Keratinocyte (primary cell): ENCODE results near the gene SLC8A1.

Experiments used
- EZH2 ChIP-seq: IDR thresholded peaks from one replicate; pipeline ENCODE4 v1.6.1; 2012; ENCODE audit warnings: inconsistent platforms, mild to moderate bottlenecking, low read length, moderate library complexity
- TF ChIP-seq, protein P1 (sequence below), 3 experiments: IDR thresholded peaks in 1 of 3; conservative IDR thresholded peaks in 1 of 3; optimal IDR thresholded peaks in 1 of 3; 2 replicates in 2 of 3; 3 replicates in 1 of 3; pipeline versions ENCODE3 to v1.5.1; 2011; ENCODE audit warnings: low read length in 3 of 3, mild to moderate bottlenecking in 3 of 3, moderate library complexity in 2 of 3, control low read depth in 1 of 3, inconsistent platforms in 1 of 3; ENCODE audit not compliant: insufficient read depth in 2 of 3; ENCODE audit errors: extremely low read depth in 1 of 3

- TF ChIP-seq, protein P1, sequence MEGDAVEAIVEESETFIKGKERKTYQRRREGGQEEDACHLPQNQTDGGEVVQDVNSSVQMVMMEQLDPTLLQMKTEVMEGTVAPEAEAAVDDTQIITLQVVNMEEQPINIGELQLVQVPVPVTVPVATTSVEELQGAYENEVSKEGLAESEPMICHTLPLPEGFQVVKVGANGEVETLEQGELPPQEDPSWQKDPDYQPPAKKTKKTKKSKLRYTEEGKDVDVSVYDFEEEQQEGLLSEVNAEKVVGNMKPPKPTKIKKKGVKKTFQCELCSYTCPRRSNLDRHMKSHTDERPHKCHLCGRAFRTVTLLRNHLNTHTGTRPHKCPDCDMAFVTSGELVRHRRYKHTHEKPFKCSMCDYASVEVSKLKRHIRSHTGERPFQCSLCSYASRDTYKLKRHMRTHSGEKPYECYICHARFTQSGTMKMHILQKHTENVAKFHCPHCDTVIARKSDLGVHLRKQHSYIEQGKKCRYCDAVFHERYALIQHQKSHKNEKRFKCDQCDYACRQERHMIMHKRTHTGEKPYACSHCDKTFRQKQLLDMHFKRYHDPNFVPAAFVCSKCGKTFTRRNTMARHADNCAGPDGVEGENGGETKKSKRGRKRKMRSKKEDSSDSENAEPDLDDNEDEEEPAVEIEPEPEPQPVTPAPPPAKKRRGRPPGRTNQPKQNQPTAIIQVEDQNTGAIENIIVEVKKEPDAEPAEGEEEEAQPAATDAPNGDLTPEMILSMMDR (optimal IDR thresholded peaks at IDR 0.05 in 1 of 3, IDR thresholded peaks at IDR 0.05 in 1 of 3, conservative IDR thresholded peaks at IDR 0.05 in 1 of 3; ENCODE audit: extremely low read depth in 1 of 3, insufficient read depth in 2 of 3, low read length in 3 of 3): no peak
- no peak for TF ChIP-seq EZH2
Measured at GRCh38 chr2:40388161-40388560, 63.7 kb downstream of the SLC8A1 start.
